Measurements from ENCODE around the gene FCHSD2. TPM values are rescaled to one million over a fixed set of nuclear protein-coding genes. Genes with fewer than 3 reads are reported as not detected.

FCHSD2 gene
- total and polyA plus RNA-seq, 2 of the 13 experiments (the other 11 are each of a cell fraction or from before 2014, with no cell fraction given) = 20.5 to 24.8 TPM

DNA sequence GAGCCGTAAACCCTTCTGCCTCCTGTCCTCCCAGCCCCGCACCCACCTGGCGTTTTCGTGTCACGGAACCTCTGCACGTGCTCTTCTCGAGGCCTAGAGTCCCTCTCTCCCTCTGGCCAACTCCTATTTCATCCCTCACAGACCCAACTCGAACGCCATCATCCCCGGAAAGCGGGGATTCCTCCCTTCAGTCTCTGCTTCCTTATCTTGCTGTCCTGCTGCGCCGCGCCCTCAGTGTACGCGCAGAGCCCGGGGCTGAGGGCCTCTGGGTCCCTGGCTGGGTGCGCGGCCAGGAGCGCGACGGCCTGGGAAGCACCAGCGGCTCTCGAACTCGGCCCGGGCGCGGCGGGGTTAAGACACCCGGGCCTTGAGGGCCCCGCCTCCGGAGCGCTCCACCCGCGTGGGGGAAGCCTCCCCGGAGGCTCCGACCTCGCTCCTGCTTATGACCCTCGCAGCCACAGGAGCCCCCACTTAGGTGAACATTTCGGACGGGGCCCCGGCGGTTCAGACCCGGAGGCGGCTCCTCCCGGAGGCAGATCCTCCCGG is 328.3 kb downstream of the FCHSD2 start (continued):
- TF ChIP-seq, protein P1, sequence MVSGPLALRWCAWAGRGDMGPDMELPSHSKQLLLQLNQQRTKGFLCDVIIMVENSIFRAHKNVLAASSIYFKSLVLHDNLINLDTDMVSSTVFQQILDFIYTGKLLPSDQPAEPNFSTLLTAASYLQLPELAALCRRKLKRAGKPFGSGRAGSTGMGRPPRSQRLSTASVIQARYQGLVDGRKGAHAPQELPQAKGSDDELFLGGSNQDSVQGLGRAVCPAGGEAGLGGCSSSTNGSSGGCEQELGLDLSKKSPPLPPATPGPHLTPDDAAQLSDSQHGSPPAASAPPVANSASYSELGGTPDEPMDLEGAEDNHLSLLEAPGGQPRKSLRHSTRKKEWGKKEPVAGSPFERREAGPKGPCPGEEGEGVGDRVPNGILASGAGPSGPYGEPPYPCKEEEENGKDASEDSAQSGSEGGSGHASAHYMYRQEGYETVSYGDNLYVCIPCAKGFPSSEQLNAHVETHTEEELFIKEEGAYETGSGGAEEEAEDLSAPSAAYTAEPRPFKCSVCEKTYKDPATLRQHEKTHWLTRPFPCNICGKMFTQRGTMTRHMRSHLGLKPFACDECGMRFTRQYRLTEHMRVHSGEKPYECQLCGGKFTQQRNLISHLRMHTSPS (CRISPR knock-in tag; IDR thresholded peaks at IDR 0.05; ENCODE audit: low read depth) = no peak
- TF ChIP-seq MLX (CRISPR knock-in tag; IDR thresholded peaks at IDR 0.05) (no peak; the same call in 1 of the 2 replicates), MXI1 (IDR thresholded peaks at IDR 0.05; ENCODE audit: borderline replicate concordance, low read depth, low read length) (no peak), ZNF766 (CRISPR knock-in tag; IDR thresholded peaks at IDR 0.05; ENCODE audit: borderline replicate concordance) (peak; percentile 46; the same call in 1 of the 2 replicates), ZFP36L1 (CRISPR knock-in tag; IDR thresholded peaks at IDR 0.05) (no peak), ZNF232 (CRISPR knock-in tag; IDR thresholded peaks at IDR 0.05; ENCODE audit: borderline replicate concordance) (peak; percentile 75; the same call in 1 of the 2 replicates), WIZ (CRISPR knock-in tag; IDR thresholded peaks at IDR 0.05) (no peak), POLR2AphosphoS5 (IDR thresholded peaks at IDR 0.05; ENCODE audit: low read depth, low read length) (peak; percentile 81), ZNF678 (CRISPR knock-in tag; IDR thresholded peaks at IDR 0.05) (no peak), NFKBIZ (CRISPR knock-in tag; IDR thresholded peaks at IDR 0.05) (peak; percentile 60; the same call in 1 of the 2 replicates), RAD51 (IDR thresholded peaks at IDR 0.05; ENCODE audit: borderline replicate concordance) (no peak), ETV6 (CRISPR knock-in tag; conservative IDR thresholded peaks at IDR 0.05) (peak; percentile 60; the same call in 1 of the 2 replicates), TBX3 (IDR thresholded peaks at IDR 0.05; ENCODE audit: borderline replicate concordance) (0 out of 2 replicates have a peak, but pooled peaks have one; percentile 22), ZNF570 (CRISPR knock-in tag; IDR thresholded peaks at IDR 0.05; ENCODE audit: borderline replicate concordance) (no peak), SRSF1 (optimal IDR thresholded peaks at IDR 0.05; ENCODE audit: low read depth, low read length) (peak; percentile 27), ZFP90 (CRISPR knock-in tag; IDR thresholded peaks at IDR 0.05; ENCODE audit: borderline replicate concordance) (0 out of 2 replicates have a peak, but pooled peaks have one; percentile 22), RFXAP (CRISPR knock-in tag; IDR thresholded peaks at IDR 0.05; ENCODE audit: borderline replicate concordance) (no peak)
- TF ChIP-seq, protein P2, sequence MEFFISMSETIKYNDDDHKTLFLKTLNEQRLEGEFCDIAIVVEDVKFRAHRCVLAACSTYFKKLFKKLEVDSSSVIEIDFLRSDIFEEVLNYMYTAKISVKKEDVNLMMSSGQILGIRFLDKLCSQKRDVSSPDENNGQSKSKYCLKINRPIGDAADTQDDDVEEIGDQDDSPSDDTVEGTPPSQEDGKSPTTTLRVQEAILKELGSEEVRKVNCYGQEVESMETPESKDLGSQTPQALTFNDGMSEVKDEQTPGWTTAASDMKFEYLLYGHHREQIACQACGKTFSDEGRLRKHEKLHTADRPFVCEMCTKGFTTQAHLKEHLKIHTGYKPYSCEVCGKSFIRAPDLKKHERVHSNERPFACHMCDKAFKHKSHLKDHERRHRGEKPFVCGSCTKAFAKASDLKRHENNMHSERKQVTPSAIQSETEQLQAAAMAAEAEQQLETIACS (CRISPR knock-in tag; IDR thresholded peaks at IDR 0.05) = peak; percentile 53; the same call in 1 of the 2 replicates
- TF ChIP-seq, protein P3, sequence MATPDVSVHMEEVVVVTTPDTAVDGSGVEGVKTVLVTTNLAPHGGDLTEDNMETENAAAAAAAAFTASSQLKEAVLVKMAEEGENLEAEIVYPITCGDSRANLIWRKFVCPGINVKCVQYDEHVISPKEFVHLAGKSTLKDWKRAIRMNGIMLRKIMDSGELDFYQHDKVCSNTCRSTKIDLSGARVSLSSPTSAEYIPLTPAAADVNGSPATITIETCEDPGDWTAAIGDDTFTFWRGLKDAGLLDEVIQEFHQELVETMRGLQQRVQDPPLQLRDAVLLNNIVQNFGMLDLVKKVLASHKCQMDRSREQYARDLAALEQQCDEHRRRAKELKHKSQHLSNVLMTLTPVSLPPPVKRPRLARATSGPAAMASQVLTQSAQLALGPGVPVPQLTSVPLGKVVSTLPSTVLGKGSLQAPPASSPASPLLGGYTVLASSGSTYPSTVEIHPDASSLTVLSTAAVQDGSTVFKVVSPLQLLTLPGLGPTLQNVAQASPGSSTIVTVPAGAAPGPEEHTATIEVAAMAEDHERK (CRISPR knock-in tag; IDR thresholded peaks at IDR 0.05; ENCODE audit: low read depth) = no peak; the same call in 1 of the 2 replicates
- TF ChIP-seq, protein P4, sequence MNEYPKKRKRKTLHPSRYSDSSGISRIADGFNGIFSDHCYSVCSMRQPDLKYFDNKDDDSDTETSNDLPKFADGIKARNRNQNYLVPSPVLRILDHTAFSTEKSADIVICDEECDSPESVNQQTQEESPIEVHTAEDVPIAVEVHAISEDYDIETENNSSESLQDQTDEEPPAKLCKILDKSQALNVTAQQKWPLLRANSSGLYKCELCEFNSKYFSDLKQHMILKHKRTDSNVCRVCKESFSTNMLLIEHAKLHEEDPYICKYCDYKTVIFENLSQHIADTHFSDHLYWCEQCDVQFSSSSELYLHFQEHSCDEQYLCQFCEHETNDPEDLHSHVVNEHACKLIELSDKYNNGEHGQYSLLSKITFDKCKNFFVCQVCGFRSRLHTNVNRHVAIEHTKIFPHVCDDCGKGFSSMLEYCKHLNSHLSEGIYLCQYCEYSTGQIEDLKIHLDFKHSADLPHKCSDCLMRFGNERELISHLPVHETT (CRISPR knock-in tag; conservative IDR thresholded peaks at IDR 0.05) = 0 out of 2 replicates have a peak, but pooled peaks have one; percentile 11
